Neural cell (in vitro differentiated cells): ENCODE results near the gene NOTCH4. TPM values are rescaled to one million over a fixed set of nuclear protein-coding genes. Genes with fewer than 3 reads are reported as not detected.
A peak's percentile ranks its signal among the peaks of the same experiment; 100 is the strongest.

ENCODE experiments used
- H2AFZ ChIP-seq: fragments of 200-600, 300-800 bp; sonication (generic), shearing (Covaris generic); 2 replicates; pipeline ENCODE4 v1.6.0; 2014; ENCODE audit warnings: low read depth, mild to moderate bottlenecking, antibody characterized with exemption, low read length, moderate library complexity
- H3F3A ChIP-seq: fragments of 200-600 bp; shearing (Covaris generic); 2 replicates; pipeline ENCODE4 v1.6.1; 2016; ENCODE audit warnings: mild to moderate bottlenecking, moderate library complexity, mixed read lengths, antibody characterized with exemption, low read length; ENCODE audit not compliant: insufficient read depth, poor library complexity, severe bottlenecking
- H3K27ac ChIP-seq: fragments of 200-600, 300-800 bp; sonication (generic), shearing (Covaris generic); 2 replicates; pipeline ENCODE4 v1.5.1; 2014; ENCODE audit warnings: mild to moderate bottlenecking, low read length, moderate library complexity
- H3K27me3 ChIP-seq: fragments of 300-800, 200-600 bp; sonication (generic), shearing (Covaris generic); 2 replicates; pipeline ENCODE4 v1.6.0; 2014; ENCODE audit warnings: mild to moderate bottlenecking, low read depth, low read length, moderate library complexity; ENCODE audit not compliant: insufficient read depth
- H3K36me3 ChIP-seq: fragments of 300-800, 200-600 bp; sonication (generic), shearing (Covaris generic); 2 replicates; pipeline ENCODE4 v1.5.1; 2014; ENCODE audit warnings: mild to moderate bottlenecking, antibody characterized with exemption, low read length, moderate library complexity; ENCODE audit not compliant: insufficient read depth
- H3K4me2 ChIP-seq: fragments of 300-800, 200-600 bp; sonication (generic), shearing (Covaris generic); 2 replicates; pipeline ENCODE4 v1.6.0; 2014; ENCODE audit warnings: mild to moderate bottlenecking, low read length
- H3K4me3 ChIP-seq: fragments of 300-800, 200-600 bp; sonication (generic), shearing (Covaris generic); 2 replicates; pipeline ENCODE4 v1.5.1; 2014; ENCODE audit warnings: mild to moderate bottlenecking, low read length, moderate library complexity
- H3K79me2 ChIP-seq: fragments of 200-600 bp; shearing (Covaris generic); replicated peaks from 2 replicates; pipeline ENCODE4 v1.6.0; 2014; ENCODE audit warnings: mild to moderate bottlenecking, low read length, moderate library complexity; ENCODE audit not compliant: insufficient read depth
- H3K9ac ChIP-seq: fragments of 300-800, 200-600 bp; sonication (generic), shearing (Covaris generic); 2 replicates; pipeline ENCODE4 v1.6.1; 2016; ENCODE audit warnings: mild to moderate bottlenecking, low read length, mixed read lengths
- H3K9me2 ChIP-seq: fragments of 200-600 bp; shearing (Covaris generic); 2 replicates; pipeline ENCODE4 v1.6.1; 2016; ENCODE audit warnings: mild to moderate bottlenecking, low read length, mixed read lengths; ENCODE audit not compliant: insufficient read depth
- H3K9me3 ChIP-seq: fragments of 200-600, 300-800 bp; sonication (generic), shearing (Covaris generic); 2 replicates; pipeline ENCODE4 v1.6.1; 2016; ENCODE audit warnings: mild to moderate bottlenecking, mixed run types, low read length, moderate library complexity, mixed read lengths
- H4K20me1 ChIP-seq: fragments of 200-600 bp; shearing (Covaris generic); 2 replicates; pipeline ENCODE4 v1.6.1; 2016; ENCODE audit warnings: mild to moderate bottlenecking, mixed run types; ENCODE audit not compliant: insufficient read depth
- CTCF ChIP-seq: fragments of 450-650 bp; IDR thresholded peaks from 2 replicates; pipeline ENCODE4 v1.5.1; 2014; ENCODE audit warnings: antibody characterized with exemption, mild to moderate bottlenecking, moderate library complexity; ENCODE audit not compliant: poor library complexity, severe bottlenecking
- EP300 ChIP-seq: fragments of 450-650 bp; conservative IDR thresholded peaks from 2 replicates; pipeline ENCODE4 v1.6.1; 2014; ENCODE audit warnings: antibody characterized with exemption, mild to moderate bottlenecking, moderate library complexity; ENCODE audit not compliant: poor library complexity, severe bottlenecking
- EZH2 ChIP-seq: fragments of 200-600, 300-800 bp; shearing (Covaris generic), sonication (generic); IDR thresholded peaks from 2 replicates; pipeline ENCODE4 v1.6.1; 2014; ENCODE audit warnings: antibody characterized with exemption, low read length, borderline replicate concordance, mild to moderate bottlenecking; ENCODE audit not compliant: insufficient read depth, poor library complexity, severe bottlenecking
- MXI1 ChIP-seq: fragments of 450-650 bp; conservative IDR thresholded peaks from 2 replicates; pipeline ENCODE4 v1.6.1; 2014; ENCODE audit warnings: antibody characterized with exemption, mild to moderate bottlenecking; ENCODE audit not compliant: poor library complexity, severe bottlenecking
- POLR2AphosphoS5 ChIP-seq: IDR thresholded peaks from 2 replicates; pipeline ENCODE4 v1.6.1; 2012
- RAD21 ChIP-seq: fragments of 450-650 bp; conservative IDR thresholded peaks from 2 replicates; pipeline ENCODE4 v1.6.1; 2014; ENCODE audit warnings: antibody characterized with exemption, mild to moderate bottlenecking, moderate library complexity
- REST ChIP-seq: IDR thresholded peaks from 2 replicates; pipeline ENCODE4 v1.6.1; 2012; ENCODE audit warnings: borderline replicate concordance
- SMC3 ChIP-seq: fragments of 450-650 bp; conservative IDR thresholded peaks from 2 replicates; pipeline ENCODE4 v1.6.1; 2014; ENCODE audit warnings: antibody characterized with exemption, mild to moderate bottlenecking, moderate library complexity; ENCODE audit not compliant: poor library complexity
- TAF1 ChIP-seq: IDR thresholded peaks from 2 replicates; pipeline ENCODE4 v1.6.1; 2012; ENCODE audit warnings: low read depth
- polyA plus RNA-seq: library from polyadenylated mRNA; depleted of rRNA; stranded (reverse); fragments of >200 nt; gene quantifications from 2 replicates; pipeline ENCODE4 v1.2.3, GENCODE V29; 2014

NOTCH4 gene
- polyA plus RNA-seq, 1 donor from 2014 or later = 5.5 TPM

- peak; percentile 41 for TF ChIP-seq SMC3
- peak; percentile 61 for TF ChIP-seq MXI1
- TF ChIP-seq TAF1 = peak; percentile 50
- TF ChIP-seq EP300 = no peak
- peak; percentile 45 for TF ChIP-seq POLR2AphosphoS5
- TF ChIP-seq RAD21 = peak; percentile 32
- TF ChIP-seq EZH2 = no peak
- no peak for TF ChIP-seq CTCF
- TF ChIP-seq REST = peak; percentile 59
- H3K9ac ChIP-seq = peak overlapping the region; percentile 99
- H3K27ac ChIP-seq = peak overlapping the region; percentile 97
- no peaks in the 10 kb centered on the region for H3K36me3 ChIP-seq
- H3K79me2 ChIP-seq = peaks cover 40% of the 10 kb centered on the region
- H2AFZ ChIP-seq = peak overlapping the region; percentile 67
- no peaks in the 10 kb centered on the region for H3K9me2 ChIP-seq
- H3K4me2 ChIP-seq = peak overlapping the region; percentile 69
- H4K20me1 ChIP-seq = no peaks in the 10 kb centered on the region
- peak overlapping the region; percentile 91 for H3K4me3 ChIP-seq
- H3K27me3 ChIP-seq = no peaks in the 10 kb centered on the region
- no peaks in the 10 kb centered on the region for H3K9me3 ChIP-seq
- peaks cover 4% of the 10 kb centered on the region for H3F3A ChIP-seq
Observed at GRCh38 chr6:32178547-32179440, 45.1 kb downstream of the NOTCH4 start.

- Histone ChIP-seq H3K36me3 (no peaks in the 10 kb centered on the region), H3K9ac (peak within 1 kb of the TSS; percentile 99), H3K4me3 (peak within 1 kb of the TSS; percentile 91), H3K4me2 (peak within 1 kb of the TSS; percentile 90), H3K9me3 (no peaks in the 10 kb centered on the region), H3K27me3 (no peaks in the 10 kb centered on the region), H3F3A (peaks cover 4% of the 10 kb centered on the region), H3K9me2 (no peaks in the 10 kb centered on the region), H2AFZ (peak within 1 kb of the TSS; percentile 67), H3K27ac (peak within 1 kb of the TSS; percentile 97), H4K20me1 (no peaks in the 10 kb centered on the region), H3K79me2 (peaks cover 45% of the 10 kb centered on the region)
- TF ChIP-seq EP300 (peak; percentile 11), MXI1 (peak; percentile 29), SMC3 (no peak), REST (peak; percentile 39), EZH2 (no peak), POLR2AphosphoS5 (peak; percentile 53)
Observed at GRCh38 chr6:32177788-32178546, 45.9 kb downstream of the NOTCH4 start, which contains the start of gene RNF5. TSS of gene RNF5 (plus strand) at chr6:32178405. CDS start at chr6:32178512, 107 bp downstream.
